Raji (cell line): Measurements from ENCODE around the gene TLR10.

Experiments
- POLR2A ChIP-seq: IDR thresholded peaks from 2 replicates; pipeline ENCODE4 v1.6.1; 2011; ENCODE audit warnings: low read depth, low read length, control low read depth; ENCODE audit not compliant: insufficient read depth

Gene TLR10

GRCh38 chr4:38724475-38724808 lies 58.3 kb downstream of the TLR10 start:
- no peak for TF ChIP-seq POLR2A

GRCh38 chr4:38723726-38724474 lies 58.9 kb downstream of the TLR10 start:
- no peak for TF ChIP-seq POLR2A

GRCh38 chr4:38723114-38723513 lies 59.7 kb downstream of the TLR10 start:
- no peak for TF ChIP-seq POLR2A
